ENCODE results near the gene AP1G2. TPM values are rescaled to one million over a fixed set of nuclear protein-coding genes. Genes with fewer than 3 reads are reported as not detected.

AP1G2 gene
- polyA plus RNA-seq, 1 donor, result 15.3 TPM

GRCh38 chr14:23570806-23571483 is 3.4 kb upstream of the AP1G2 start:
- no peak for DNase-seq (ENCODE audit: low read depth)

GRCh38 chr14:23569443-23570151 is 2.0 kb upstream of the AP1G2 start:
- no peak for DNase-seq (ENCODE audit: low read depth)

- DNase-seq (ENCODE audit: low read depth), result no peak
Observed at GRCh38 chr14:23568600-23569331, 1.2 kb upstream of the AP1G2 start.

GRCh38 chr14:23568021-23568599 is 519 bp upstream of the AP1G2 start:
- no peak for DNase-seq (ENCODE audit: low read depth)

- DNase-seq (ENCODE audit: low read depth), result no peak
Observed at GRCh38 chr14:23566778-23567185, 809 bp downstream of the AP1G2 start.

GRCh38 chr14:23566112-23566777 is 1.3 kb downstream of the AP1G2 start:
- no peak for DNase-seq (ENCODE audit: low read depth)

GRCh38 chr14:23565626-23566025 is 2.0 kb downstream of the AP1G2 start:
- no peak for DNase-seq (ENCODE audit: low read depth)

GRCh38 chr14:23564876-23565275 is 2.7 kb downstream of the AP1G2 start:
- DNase-seq (ENCODE audit: low read depth), result no peak

- no peak for DNase-seq (ENCODE audit: low read depth)
Observed at GRCh38 chr14:23564181-23564812, 3.3 kb downstream of the AP1G2 start.

GRCh38 chr14:23563473-23564180 is 4.0 kb downstream of the AP1G2 start:
- no peak for DNase-seq (ENCODE audit: low read depth)

- no peak for DNase-seq (ENCODE audit: low read depth)
Observed at GRCh38 chr14:23562822-23563472, 4.6 kb downstream of the AP1G2 start.

- DNase-seq (ENCODE audit: low read depth), result no peak
Observed at GRCh38 chr14:23561873-23562821, 5.4 kb downstream of the AP1G2 start.

- no peak for DNase-seq (ENCODE audit: low read depth)
Observed at GRCh38 chr14:23561259-23561658, 6.3 kb downstream of the AP1G2 start.

- DNase-seq (ENCODE audit: low read depth), result no peak
Observed at GRCh38 chr14:23559926-23560520, 7.6 kb downstream of the AP1G2 start.

- no peak for DNase-seq (ENCODE audit: low read depth)
Observed at GRCh38 chr14:23559010-23559925, 8.3 kb downstream of the AP1G2 start.

- DNase-seq (ENCODE audit: low read depth), result no peak
Observed at GRCh38 chr14:23558346-23559009, 9.1 kb downstream of the AP1G2 start.

GRCh38 chr14:23557946-23558345 is 9.6 kb downstream of the AP1G2 start:
- no peak for DNase-seq (ENCODE audit: low read depth)

Measured in forelimb muscle (tissue), 1 donor.